Stomach smooth muscle (tissue), 2 donors: Measurements from ENCODE around the gene HYOU1.
A peak's percentile ranks its signal among the peaks of the same experiment; 100 is the strongest.
"Not testable (repeated sequence)": the region's sequence is repeated elsewhere in the genome, so short reads cannot be mapped to it uniquely, and the experiment has no call there.

Experiments used
- H3K27ac ChIP-seq: one replicate; pipeline ENCODE4 v1.7.0; 2013; ENCODE audit warnings: mild to moderate bottlenecking, low read length, inconsistent platforms
- H3K27me3 ChIP-seq, 2 donors: one replicate each; pipeline ENCODE4 v1.7.0; 2013; ENCODE audit warnings: low read length in 2 of 2; ENCODE audit not compliant: insufficient read depth in 2 of 2, control insufficient read depth in 1 of 2
- H3K36me3 ChIP-seq, 2 donors: one replicate each; pipeline ENCODE4 v1.7.0; 2013; ENCODE audit warnings: low read length in 2 of 2; ENCODE audit not compliant: control insufficient read depth in 2 of 2, insufficient read depth in 2 of 2
- H3K4me1 ChIP-seq: one replicate; pipeline ENCODE4 v1.7.0; 2013; ENCODE audit warnings: low read length; ENCODE audit not compliant: control insufficient read depth, insufficient read depth
- H3K4me3 ChIP-seq, 2 donors: one replicate each; pipeline ENCODE4 v1.7.0; 2013; ENCODE audit warnings: low read length in 2 of 2
- H3K9ac ChIP-seq, 2 donors: one replicate each; pipeline ENCODE4 v1.7.0; 2013; ENCODE audit warnings: low read length in 2 of 2, mild to moderate bottlenecking in 1 of 2
- H3K9me3 ChIP-seq, 2 donors: one replicate each; pipeline ENCODE4 v1.7.0; 2013; ENCODE audit warnings: low read length in 2 of 2; ENCODE audit not compliant: control insufficient read depth in 2 of 2
- donor health status: healthy.
- donor health status: Pancreatic carcinoma.

Gene HYOU1

DNA sequence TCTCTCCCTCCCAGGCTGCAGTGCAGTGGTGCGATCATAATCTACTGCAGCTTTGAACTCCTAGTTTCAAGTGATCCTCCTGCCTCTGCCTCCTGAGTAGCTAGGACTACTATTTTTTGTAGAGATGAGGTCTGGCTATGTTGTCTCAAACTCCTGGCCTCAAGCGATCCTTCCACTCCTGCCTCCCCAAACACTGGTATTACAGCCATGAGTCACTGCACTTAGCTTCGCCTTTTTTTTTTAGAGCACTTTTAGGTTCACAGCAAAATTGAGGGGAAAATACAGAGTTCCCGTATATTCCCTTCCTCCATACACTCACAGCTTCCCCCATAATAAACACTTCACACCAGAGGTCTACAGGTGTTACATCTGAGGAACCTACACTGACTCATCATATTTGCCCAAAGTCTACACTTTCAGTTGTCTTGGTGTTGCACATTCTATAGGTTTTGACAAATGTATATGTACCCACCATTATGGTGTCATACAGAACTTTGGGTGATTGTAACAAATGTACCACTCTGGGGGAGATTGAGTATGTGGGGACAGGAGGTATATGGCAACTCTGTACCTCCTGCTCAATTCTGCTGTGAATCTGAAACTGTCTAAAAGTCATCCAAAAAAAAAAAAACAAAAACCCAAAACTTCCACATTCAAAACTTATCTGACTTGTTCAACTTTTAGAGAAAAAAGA, 15.0 kb downstream of the HYOU1 start:
- H3K4me3 ChIP-seq: no peak overlapping the region
- no peaks in the 10 kb centered on the region for H3K27me3 ChIP-seq
- no peaks in the 10 kb centered on the region for H3K4me1 ChIP-seq
- H3K27ac ChIP-seq: no peak overlapping the region
- no peaks in the 10 kb centered on the region for H3K9me3 ChIP-seq
- H3K36me3 ChIP-seq: peaks cover 10 to 12% of the 10 kb centered on the region in 2 donors
- no peak overlapping the region for H3K9ac ChIP-seq

DNA sequence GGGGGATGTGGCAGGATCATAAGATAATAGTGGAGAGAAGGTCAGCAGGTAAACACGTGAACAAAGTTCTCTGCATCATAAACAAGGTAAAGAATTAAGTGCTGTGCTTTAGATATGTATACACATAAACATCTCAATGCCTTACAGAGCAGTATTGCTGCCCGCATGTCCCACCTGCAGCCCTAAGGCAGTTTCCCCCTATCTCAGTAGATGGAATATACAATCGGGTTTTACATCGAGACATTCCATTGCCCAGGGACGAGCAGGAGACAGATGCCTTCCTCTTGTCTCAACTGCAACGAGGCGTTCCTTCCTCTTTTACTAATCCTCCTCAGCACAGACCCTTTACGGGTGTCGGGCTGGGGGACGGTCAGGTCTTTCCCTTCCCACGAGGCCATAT, 17.5 kb downstream of the HYOU1 start:
- H3K4me1 ChIP-seq, H3K9ac ChIP-seq, H3K27ac ChIP-seq, H3K4me3 ChIP-seq, H3K36me3 ChIP-seq, H3K9me3 ChIP-seq, H3K27me3 ChIP-seq: not testable (repeated sequence)

DNA sequence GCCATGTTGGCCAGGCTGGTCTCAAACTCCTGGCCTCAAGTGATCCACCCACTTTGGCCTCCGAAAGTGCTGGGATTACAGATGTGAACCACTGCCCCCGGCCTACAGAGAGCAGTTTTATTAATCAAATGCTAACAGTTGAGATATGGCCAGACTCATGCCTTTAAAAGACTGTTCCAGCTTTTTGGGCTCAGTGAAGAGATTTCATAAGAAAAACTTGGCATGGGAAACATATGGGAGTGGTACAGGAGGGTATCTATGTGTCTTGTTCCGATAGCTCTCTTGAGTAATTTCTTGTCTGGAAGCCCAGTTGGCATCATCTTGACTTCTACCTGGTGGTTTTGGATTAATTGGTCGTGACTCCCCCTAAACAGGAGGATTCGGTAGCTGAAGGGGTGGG, 18.1 kb downstream of the HYOU1 start:
- H3K9ac ChIP-seq: no peak overlapping the region
- H3K9me3 ChIP-seq: no peaks in the 10 kb centered on the region
- H3K4me1 ChIP-seq: no peaks in the 10 kb centered on the region
- H3K27me3 ChIP-seq: no peaks in the 10 kb centered on the region
- no peak overlapping the region for H3K27ac ChIP-seq
- no peaks in the 10 kb centered on the region for H3K36me3 ChIP-seq
- H3K4me3 ChIP-seq: no peak overlapping the region

DNA sequence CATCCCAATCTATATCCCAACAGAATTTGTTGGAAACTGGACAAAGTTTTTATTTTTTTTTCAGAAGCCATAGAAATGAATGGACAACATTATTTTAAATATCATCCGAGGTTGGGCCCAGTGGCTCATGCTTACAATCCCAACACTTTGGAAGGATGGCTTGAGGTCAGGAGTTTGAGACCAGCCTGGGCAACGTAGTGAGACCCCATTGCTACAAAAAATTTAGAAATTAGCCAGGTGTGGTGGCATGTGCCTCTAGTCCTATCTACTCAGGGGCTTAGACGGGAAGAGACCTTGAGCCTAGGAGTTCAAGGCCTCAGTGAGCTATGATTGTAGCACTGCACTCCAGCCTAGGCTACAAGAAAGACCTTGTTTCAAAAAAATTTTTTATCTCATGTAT, 22.2 kb downstream of the HYOU1 start:
- Histone ChIP-seq H3K36me3 (no peaks in the 10 kb centered on the region), H3K27ac (no peak overlapping the region), H3K4me1 (peaks cover 7% of the 10 kb centered on the region), H3K9me3 (no peaks in the 10 kb centered on the region), H3K4me3 (no peak overlapping the region), H3K9ac (no peak overlapping the region), H3K27me3 (no peaks in the 10 kb centered on the region)

DNA sequence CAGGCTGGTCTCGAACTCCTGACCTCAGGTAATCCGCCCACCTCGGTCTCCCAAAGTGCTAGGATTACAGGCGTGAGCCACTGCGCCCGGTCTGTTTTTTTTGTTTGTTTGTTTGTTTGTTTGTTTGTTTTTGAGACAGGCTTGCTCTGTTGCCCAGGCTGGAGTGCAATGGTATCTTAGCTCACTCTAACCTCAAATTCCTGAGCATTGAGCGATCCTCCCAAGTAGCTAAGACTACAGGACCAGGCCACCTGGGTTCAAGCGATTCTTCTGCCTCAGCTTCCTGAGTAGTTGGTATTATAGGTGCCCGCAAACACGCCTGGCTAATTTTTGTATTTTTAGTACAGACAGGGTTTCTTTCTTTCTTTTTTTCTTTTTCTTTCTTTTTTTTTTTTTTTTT, 23.6 kb downstream of the HYOU1 start:
- H3K4me3 ChIP-seq, H3K9me3 ChIP-seq, H3K27me3 ChIP-seq, H3K27ac ChIP-seq, H3K9ac ChIP-seq, H3K36me3 ChIP-seq: not testable (repeated sequence)
- peaks cover 16% of the 10 kb centered on the region for H3K4me1 ChIP-seq

DNA sequence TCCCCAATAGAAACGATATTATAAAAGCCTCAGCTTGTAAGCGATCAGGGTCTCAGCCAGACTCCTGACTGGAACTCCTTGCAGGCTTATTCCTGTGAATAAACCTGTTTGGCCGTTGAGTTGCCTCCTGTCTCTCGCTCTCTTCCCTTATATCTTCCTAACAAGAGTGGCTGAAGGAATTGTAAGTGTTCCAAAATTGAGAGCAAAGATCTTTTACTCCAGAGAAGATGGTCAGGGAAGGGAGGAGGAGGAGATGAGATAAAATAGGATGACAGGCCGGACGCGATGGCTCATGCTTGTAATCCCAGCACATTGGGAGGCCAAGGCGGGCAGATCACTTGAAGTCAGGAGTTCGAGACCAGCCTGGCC, 25.1 kb downstream of the HYOU1 start:
- Histone ChIP-seq H3K4me1 (peaks cover 18% of the 10 kb centered on the region), H3K27ac (no peak overlapping the region), H3K36me3 (peaks cover 0 to 9% of the 10 kb centered on the region in 2 donors), H3K9me3 (no peaks in the 10 kb centered on the region), H3K27me3 (no peaks in the 10 kb centered on the region), H3K4me3 (no peak overlapping the region), H3K9ac (peak overlapping the region in 1 of 2 donors; percentile 21)

DNA sequence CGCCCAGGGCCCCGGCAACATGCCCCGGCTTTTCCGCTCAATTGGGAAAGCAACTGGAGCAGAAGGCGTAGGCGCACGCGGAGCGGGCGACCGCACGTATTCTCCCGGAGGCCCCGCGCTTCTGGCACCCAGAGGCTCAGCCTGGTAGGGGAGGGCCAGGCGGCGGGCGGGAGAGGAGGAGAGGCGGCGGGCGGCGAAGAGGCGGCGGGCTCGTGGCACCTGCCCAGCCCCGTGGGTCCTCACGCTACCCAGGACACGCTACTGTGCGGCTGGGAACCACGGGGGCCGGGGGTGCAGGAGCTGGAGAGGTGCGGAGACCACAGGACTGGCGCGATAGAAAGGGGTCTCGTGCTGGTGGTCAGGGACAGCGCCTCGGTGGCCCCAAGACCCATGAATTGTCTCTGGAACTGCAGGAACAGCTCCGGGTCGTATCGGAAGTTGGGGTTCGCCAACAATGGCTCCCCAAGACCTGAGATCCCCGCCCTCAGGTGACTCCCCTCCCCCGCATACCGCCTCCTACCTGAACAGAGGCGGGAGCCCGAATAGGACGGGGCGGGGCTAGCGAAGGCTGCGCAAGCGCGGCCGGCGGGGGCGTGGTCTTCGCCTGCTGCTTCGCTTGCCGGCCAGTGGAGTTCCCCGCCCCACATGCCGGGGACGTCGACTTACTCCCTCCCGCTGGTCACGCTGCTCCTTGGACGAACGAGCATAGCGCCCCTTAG, 26.5 kb downstream of the HYOU1 start, which contains the start of gene SLC37A4:
SLC37A4 (minus strand) TSS at position 549 of the 719 bp plus-strand sequence.
- no peaks in the 10 kb centered on the region for H3K27me3 ChIP-seq
- H3K9ac ChIP-seq: peak within 1 kb of the TSS; percentile 72 to 79
- peaks cover 0 to 13% of the 10 kb centered on the region in 2 donors for H3K36me3 ChIP-seq
- peak within 1 kb of the TSS; percentile 49 for H3K27ac ChIP-seq
- H3K9me3 ChIP-seq: no peaks in the 10 kb centered on the region
- H3K4me1 ChIP-seq: peaks cover 18% of the 10 kb centered on the region
- H3K4me3 ChIP-seq: peak within 1 kb of the TSS; percentile 89 to 98

DNA sequence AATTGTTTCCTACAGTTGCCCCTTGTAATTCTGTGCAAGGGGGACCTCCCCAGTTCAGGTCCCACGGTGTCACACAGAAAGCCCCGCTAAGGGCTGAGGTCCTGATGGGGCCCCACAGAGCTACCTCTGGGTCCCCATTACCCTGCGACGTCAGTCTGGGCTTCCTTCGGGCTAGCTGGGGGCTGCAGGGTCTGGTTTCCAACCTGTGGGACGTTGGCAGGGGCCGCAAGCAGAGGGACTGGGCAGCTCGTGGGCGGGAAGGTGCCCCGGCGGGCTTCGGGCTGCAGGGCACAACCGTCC, 27.0 kb downstream of the HYOU1 start:
- H3K9me3 ChIP-seq: no peaks in the 10 kb centered on the region
- H3K36me3 ChIP-seq: peaks cover 2 to 18% of the 10 kb centered on the region in 2 donors
- peak overlapping the region; percentile 89 to 98 for H3K4me3 ChIP-seq
- H3K4me1 ChIP-seq: peaks cover 18% of the 10 kb centered on the region
- H3K27me3 ChIP-seq: no peaks in the 10 kb centered on the region
- H3K9ac ChIP-seq: peak overlapping the region; percentile 72 to 79
- peak overlapping the region; percentile 49 for H3K27ac ChIP-seq

DNA sequence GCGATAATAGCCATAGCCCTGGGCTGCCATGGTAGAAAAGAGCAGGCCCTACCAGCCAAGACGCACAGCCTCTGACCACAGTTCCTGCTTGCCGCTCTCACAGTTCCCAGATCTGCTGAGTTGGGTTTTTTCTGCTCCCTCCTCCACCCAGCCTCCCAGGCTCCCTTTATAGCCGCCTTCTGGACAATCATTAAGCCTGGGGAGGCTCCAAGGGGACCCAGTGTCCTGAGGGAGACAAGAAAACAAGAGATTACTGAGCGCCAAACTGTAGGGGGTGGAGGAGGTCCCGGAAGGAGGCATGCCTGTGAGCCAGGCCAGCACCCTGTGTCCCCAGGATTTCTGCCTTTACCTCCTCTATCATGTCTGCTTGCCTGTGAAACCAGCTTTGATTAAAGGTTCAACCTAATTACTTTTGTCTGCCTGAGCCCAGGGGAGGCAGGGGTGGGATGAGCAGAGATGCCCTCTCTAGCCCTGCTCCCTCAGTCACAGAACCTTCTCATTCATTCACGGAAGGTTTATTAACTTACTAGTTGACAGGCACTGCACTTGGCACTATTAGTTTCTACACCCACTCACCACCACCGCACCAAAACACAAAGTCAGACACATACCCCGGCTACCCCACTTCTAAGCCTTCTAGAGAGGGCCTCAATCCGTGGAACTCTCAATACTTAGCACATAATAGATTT, 27.5 kb downstream of the HYOU1 start:
- H3K4me3 ChIP-seq: peak overlapping the region; percentile 89 to 98
- no peaks in the 10 kb centered on the region for H3K27me3 ChIP-seq
- H3K27ac ChIP-seq: peak overlapping the region; percentile 49
- peaks cover 5 to 23% of the 10 kb centered on the region in 2 donors for H3K36me3 ChIP-seq
- H3K9ac ChIP-seq: peak overlapping the region; percentile 72 to 79
- peaks cover 18% of the 10 kb centered on the region for H3K4me1 ChIP-seq
- no peaks in the 10 kb centered on the region for H3K9me3 ChIP-seq

DNA sequence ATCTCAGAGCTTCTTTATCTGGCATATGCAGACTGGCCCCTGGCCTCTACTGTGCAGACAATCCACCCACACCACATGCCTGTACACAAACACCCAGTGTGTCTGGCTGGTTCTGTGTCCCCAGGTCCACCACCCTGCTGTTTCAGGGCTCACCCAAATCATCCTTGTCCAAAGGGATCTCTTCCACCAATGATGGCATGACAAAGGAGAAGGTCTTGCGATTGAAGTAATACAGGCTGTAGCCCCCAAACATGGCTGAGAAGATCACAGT, 28.0 kb downstream of the HYOU1 start:
- H3K9me3 ChIP-seq: no peaks in the 10 kb centered on the region
- no peaks in the 10 kb centered on the region for H3K27me3 ChIP-seq
- H3K36me3 ChIP-seq: peaks cover 5 to 28% of the 10 kb centered on the region in 2 donors
- H3K4me3 ChIP-seq: no peak overlapping the region
- H3K4me1 ChIP-seq: peaks cover 18% of the 10 kb centered on the region
- peak overlapping the region in 1 of 2 donors; percentile 21 for H3K9ac ChIP-seq
- H3K27ac ChIP-seq: peak overlapping the region; percentile 49
